Measurements from ENCODE around the gene SDF4. TPM values are rescaled to one million over a fixed set of nuclear protein-coding genes. Genes with fewer than 3 reads are reported as not detected.

The SDF4 gene
- total RNA-seq, result 10 to 100 TPM; 51.0 to 94.2 (median 79.4) TPM

GRCh38 chr1:1231400-1232207 lies at the start of gene SDF4:
Gene SDF4, minus strand, starts transcription at chr1:1232001. Its CDS starts 3,229 bp downstream, at chr1:1228772.
- DNase-seq, result peak; percentile 94 to 95
- TF ChIP-seq POLR2A (IDR thresholded peaks at IDR 0.05), result peak; percentile 51 to 74
- TF ChIP-seq CTCF (IDR thresholded peaks at IDR 0.05 in 4 of 5, conservative IDR thresholded peaks at IDR 0.05 in 1 of 5), result peak in 1 of 5 experiments; percentile 14
- Histone ChIP-seq H3K27me3 (no peaks in the 10 kb centered on the region), H3K4me1 (peaks cover 23% of the 10 kb centered on the region in 2 donors), H3K9me3 (no peaks in the 10 kb centered on the region), H3K27ac (peak within 1 kb of the TSS; percentile 87 to 98 (median 93)), H3K4me3 (peak within 1 kb of the TSS; percentile 88 to 99 (median 91)), H3K36me3 (peaks cover 0 to 19% of the 10 kb centered on the region in 2 donors)
- peak; percentile 90 to 93 for ATAC-seq
- intact Hi-C loops (cut with DNase I; ENCODE audit: low total_unique reads), result loop anchor here (1.0 kb wide), 1 partner anchor 42 kb away; the partner anchor contains the start of gene UBE2J2
- in situ Hi-C loops (cut with MboI; ENCODE audit: low sequenced_read_pairs in 4 of 4), result no loop called here

- Histone ChIP-seq H3K9me3 (no peaks in the 10 kb centered on the region), H3K4me1 (peaks cover 0 to 6% of the 10 kb centered on the region in 2 donors), H3K27me3 (peaks cover 4 to 15% (median 6%) of the 10 kb centered on the region in 3 donors), H3K4me3 (no peak overlapping the region), H3K27ac (no peak overlapping the region), H3K36me3 (no peaks in the 10 kb centered on the region)
- TF ChIP-seq CTCF (IDR thresholded peaks at IDR 0.05 in 4 of 5, conservative IDR thresholded peaks at IDR 0.05 in 1 of 5) (no peak), POLR2A (IDR thresholded peaks at IDR 0.05) (no peak)
- intact Hi-C loops (cut with DNase I; ENCODE audit: low total_unique reads) (no loop called here), in situ Hi-C loops (cut with MboI; ENCODE audit: low sequenced_read_pairs in 4 of 4) (no loop called here)
- DNase-seq (no peak), ATAC-seq (no peak)
Measured at GRCh38 chr1:1280782-1281481, 49.1 kb upstream of the SDF4 start.

GRCh38 chr1:1279028-1279427 lies 47.2 kb upstream of the SDF4 start:
- Histone ChIP-seq H3K9me3 (no peaks in the 10 kb centered on the region), H3K27me3 (no peaks in the 10 kb centered on the region), H3K4me3 (no peak overlapping the region), H3K27ac (no peak overlapping the region), H3K36me3 (no peaks in the 10 kb centered on the region), H3K4me1 (peaks cover 7 to 13% of the 10 kb centered on the region in 2 donors)
- in situ Hi-C loops (cut with MboI; ENCODE audit: low sequenced_read_pairs in 4 of 4), result no loop called here
- TF ChIP-seq CTCF (IDR thresholded peaks at IDR 0.05 in 4 of 5, conservative IDR thresholded peaks at IDR 0.05 in 1 of 5), result no peak
- TF ChIP-seq POLR2A (IDR thresholded peaks at IDR 0.05), result no peak
- intact Hi-C loops (cut with DNase I; ENCODE audit: low total_unique reads), result no loop called here
- ATAC-seq (no peak), DNase-seq (no peak)

GRCh38 chr1:1278620-1279019 lies 46.8 kb upstream of the SDF4 start:
- peaks cover 7 to 13% of the 10 kb centered on the region in 2 donors for H3K4me1 ChIP-seq
- no peaks in the 10 kb centered on the region for H3K36me3 ChIP-seq
- in situ Hi-C loops (cut with MboI; ENCODE audit: low sequenced_read_pairs in 4 of 4), result no loop called here
- intact Hi-C loops (cut with DNase I; ENCODE audit: low total_unique reads), result no loop called here
- no peak for ATAC-seq
- H3K27me3 ChIP-seq, result no peaks in the 10 kb centered on the region
- no peaks in the 10 kb centered on the region for H3K9me3 ChIP-seq
- H3K27ac ChIP-seq, result no peak overlapping the region
- DNase-seq, result no peak
- H3K4me3 ChIP-seq, result no peak overlapping the region
- TF ChIP-seq POLR2A (IDR thresholded peaks at IDR 0.05), result no peak
- TF ChIP-seq CTCF (IDR thresholded peaks at IDR 0.05 in 4 of 5, conservative IDR thresholded peaks at IDR 0.05 in 1 of 5), result no peak

Measured in gastrocnemius medialis (tissue), 4 donors.